H1 (cell line): Measurements from ENCODE around the gene LRRC27. TPM values are rescaled to one million over a fixed set of nuclear protein-coding genes. Genes with fewer than 3 reads are reported as not detected.

ENCODE experiments used
- CTCF ChIA-PET: fragments of 300-600 bp; sonication (Branson Sonifier 250); formaldehyde crosslinking; loops from one replicate; lab custom pipeline; 2021; ENCODE audit not compliant: partially characterized antibody; lab: Charles Lee
- POLR2A ChIA-PET: fragments of 300-600 bp; sonication (Branson Sonifier 250); formaldehyde crosslinking; loops from one replicate; lab custom pipeline; 2021; ENCODE audit warnings: inconsistent platforms; ENCODE audit not compliant: partially characterized antibody; lab: Charles Lee
- DNase-seq, 2 experiments: peaks; one replicate each; pipeline versions ENCODE4 v3.0.0 to v3.0.0-alpha.2; 2010 to 2022; ENCODE audit warnings: low spot score in 2 of 2, low read depth in 1 of 2, mixed read lengths in 1 of 2
- FAIRE-seq: peaks from 2 replicates; lab custom pipeline; 2011; peaks lifted over from hg19 to GRCh38; lab: Jason Lieb, UNC
- H2AFZ ChIP-seq: 2 replicates; pipeline ENCODE4 v1.8.1; 2012; ENCODE audit warnings: low read length, inconsistent platforms
- H2AK5ac ChIP-seq: 2 replicates; pipeline ENCODE4 v1.6.1; 2013; ENCODE audit warnings: low read depth, low read length
- H2BK120ac ChIP-seq: replicated peaks from 2 replicates; pipeline ENCODE3; 2013; ENCODE audit warnings: low read depth, low read length, inconsistent platforms
- H2BK12ac ChIP-seq: 2 replicates; pipeline ENCODE4 v1.6.1; 2013; ENCODE audit warnings: low read depth, low read length
- H2BK15ac ChIP-seq: 2 replicates; pipeline ENCODE4 v1.6.1; 2013; ENCODE audit warnings: low read length
- H2BK20ac ChIP-seq: 2 replicates; pipeline ENCODE4 v1.6.1; 2013; ENCODE audit warnings: low read length
- H2BK5ac ChIP-seq: 2 replicates; pipeline ENCODE4 v1.6.1; 2013; ENCODE audit warnings: low read depth, low read length
- H3K14ac ChIP-seq: 2 replicates; pipeline ENCODE4 v1.6.1; 2013; ENCODE audit warnings: inconsistent platforms; ENCODE audit not compliant: insufficient read length
- H3K18ac ChIP-seq: 2 replicates; pipeline ENCODE4 v1.6.1; 2013; ENCODE audit warnings: low read length; ENCODE audit errors: extremely low read depth
- H3K23ac ChIP-seq: 2 replicates; pipeline ENCODE4 v1.6.1; 2013; ENCODE audit warnings: inconsistent platforms; ENCODE audit not compliant: insufficient read length
- H3K23me2 ChIP-seq: 2 replicates; pipeline ENCODE4 v1.6.1; 2013; ENCODE audit warnings: low read depth, low read length
- H3K27ac ChIP-seq: 2 replicates; pipeline ENCODE4 v1.6.1; 2011; ENCODE audit warnings: low read depth, low read length, inconsistent platforms
- H3K27me3 ChIP-seq, 4 experiments: replicated peaks in 1 of 4; 1 replicate in 1 of 4; 2 replicates in 3 of 4; pipeline versions ENCODE4 v1.6.1 to v1.8.1; 2011 to 2013; ENCODE audit warnings: low read length in 3 of 4, mild to moderate bottlenecking in 3 of 4, inconsistent platforms in 2 of 4, mixed read lengths in 2 of 4, moderate library complexity in 1 of 4; ENCODE audit not compliant: control insufficient read depth in 3 of 4, insufficient read depth in 3 of 4; ENCODE audit errors: extremely low read depth in 1 of 4
- H3K36me3 ChIP-seq, 4 experiments: 2 replicates each; pipeline versions ENCODE4 v1.6.1 to v1.8.1; 2011 to 2013; ENCODE audit warnings: mild to moderate bottlenecking in 4 of 4, low read length in 3 of 4, moderate library complexity in 2 of 4, control low read depth in 1 of 4, inconsistent platforms in 1 of 4; ENCODE audit not compliant: insufficient read depth in 4 of 4, control insufficient read depth in 2 of 4
- H3K4ac ChIP-seq: replicated peaks from 2 replicates; pipeline ENCODE3; 2013; ENCODE audit warnings: low read length, low read depth, mixed read lengths, inconsistent platforms; ENCODE audit not compliant: insufficient read length
- H3K4me1 ChIP-seq, 4 experiments: replicated peaks in 1 of 4; 1 replicate in 1 of 4; 2 replicates in 3 of 4; pipeline versions ENCODE4 v1.6.1 to v1.8.1; 2011 to 2013; ENCODE audit warnings: low read length in 3 of 4, inconsistent platforms in 2 of 4, mixed read lengths in 1 of 4; ENCODE audit not compliant: insufficient read depth in 4 of 4, control insufficient read depth in 3 of 4
- H3K4me2 ChIP-seq, 2 experiments: 2 replicates each; pipeline versions ENCODE4 v1.6.1 to v1.8.1; 2011 to 2013; ENCODE audit warnings: low read depth in 2 of 2, low read length in 2 of 2, control low read depth in 1 of 2, inconsistent platforms in 1 of 2, mild to moderate bottlenecking in 1 of 2; ENCODE audit not compliant: insufficient read depth in 1 of 2
- H3K4me3 ChIP-seq, 4 experiments: fragments of 200-600, 300-600 bp in 1 of 4; sonication (generic), shearing (Covaris generic), sonication (Bioruptor Twin) in 1 of 4; 2 replicates each; pipeline versions ENCODE4 v1.5.1 to v1.8.1; 2011 to 2016; ENCODE audit warnings: low read length in 4 of 4, low read depth in 3 of 4, control low read depth in 2 of 4, inconsistent platforms in 2 of 4, mild to moderate bottlenecking in 2 of 4, mixed read lengths in 1 of 4, moderate library complexity in 1 of 4; ENCODE audit not compliant: insufficient read depth in 2 of 4; ENCODE audit errors: extremely low read depth in 1 of 4
- H3K56ac ChIP-seq: replicated peaks from 2 replicates; pipeline ENCODE3; 2013; ENCODE audit warnings: low read depth, mild to moderate bottlenecking, mixed read lengths, low read length, inconsistent platforms; ENCODE audit not compliant: insufficient read length
- H3K79me1 ChIP-seq: 2 replicates; pipeline ENCODE4 v1.6.1; 2013; ENCODE audit warnings: low read depth, low read length, control low read depth
- H3K79me2 ChIP-seq, 2 experiments: 2 replicates each; pipeline versions ENCODE4 v1.6.1 to v1.8.1; 2012 to 2013; ENCODE audit warnings: low read length in 2 of 2, mild to moderate bottlenecking in 2 of 2, inconsistent platforms in 1 of 2; ENCODE audit not compliant: insufficient read depth in 2 of 2, control insufficient read depth in 1 of 2
- H3K9ac ChIP-seq, 4 experiments: replicated peaks in 1 of 4; 1 replicate in 1 of 4; 2 replicates in 3 of 4; pipeline versions ENCODE4 v1.6.1 to v1.8.1; 2011 to 2013; ENCODE audit warnings: low read depth in 3 of 4, low read length in 3 of 4, control low read depth in 2 of 4, mild to moderate bottlenecking in 2 of 4, moderate library complexity in 2 of 4, inconsistent platforms in 1 of 4; ENCODE audit errors: extremely low read depth in 1 of 4
- H3K9me3 ChIP-seq, 2 experiments: 2 replicates each; pipeline versions ENCODE4 v1.6.1 to v1.8.1; 2012 to 2013; ENCODE audit warnings: mild to moderate bottlenecking in 2 of 2, moderate library complexity in 2 of 2, control low read depth in 1 of 2, inconsistent platforms in 1 of 2, low read depth in 1 of 2, low read length in 1 of 2, mixed read lengths in 1 of 2; ENCODE audit not compliant: insufficient read depth in 2 of 2
- H4K20me1 ChIP-seq, 2 experiments: replicated peaks in 1 of 2; 2 replicates each; pipeline versions ENCODE3 to v1.8.1; 2011 to 2013; ENCODE audit warnings: inconsistent platforms in 2 of 2, low read length in 2 of 2, mild to moderate bottlenecking in 1 of 2; ENCODE audit not compliant: insufficient read depth in 2 of 2, control insufficient read depth in 1 of 2
- H4K5ac ChIP-seq: 2 replicates; pipeline ENCODE4 v1.6.1; 2013; ENCODE audit warnings: low read length, low read depth, mixed read lengths, inconsistent platforms; ENCODE audit not compliant: insufficient read length
- H4K8ac ChIP-seq: 2 replicates; pipeline ENCODE4 v1.8.0; 2013; ENCODE audit warnings: mild to moderate bottlenecking, moderate library complexity, low read length, inconsistent platforms; ENCODE audit not compliant: insufficient read depth; ENCODE audit errors: extremely low read depth
- H4K91ac ChIP-seq: replicated peaks from 2 replicates; pipeline ENCODE3; 2013; ENCODE audit warnings: low read length, mixed read lengths, inconsistent platforms; ENCODE audit not compliant: insufficient read length
- ASH2L ChIP-seq: fragments of 200-600, 300-600 bp; sonication (generic); IDR thresholded peaks from one replicate; pipeline ENCODE4 v1.7.1; 2017; ENCODE audit warnings: low read length
- CEBPB ChIP-seq: IDR thresholded peaks from 2 replicates; pipeline ENCODE4 v1.6.1; 2012; ENCODE audit warnings: low read depth, low read length
- KDM4A ChIP-seq: IDR thresholded peaks from one replicate; pipeline ENCODE4 v1.7.1; 2012; ENCODE audit warnings: low read depth, mild to moderate bottlenecking, moderate library complexity, low read length, inconsistent platforms; ENCODE audit not compliant: severe bottlenecking
- POLR2AphosphoS5 ChIP-seq: IDR thresholded peaks from 2 replicates; pipeline ENCODE4 v1.6.1; 2011; ENCODE audit warnings: low read depth, low read length
- RFX5 ChIP-seq: IDR thresholded peaks from 2 replicates; pipeline ENCODE4 v1.6.1; 2011; ENCODE audit warnings: low read depth, low read length, improper control_type of control experiment, borderline replicate concordance
- WGBS, 2 experiments: shearing (Covaris generic) in 1 of 2; methylation state at CpG; one replicate each; pipeline versions ENCODE4 v1.1.6 to v1.1.7; 2013 to 2015; ENCODE audit warnings: low lambda C conversion rate in 2 of 2, mixed read lengths in 2 of 2, inconsistent platforms in 1 of 2, low coverage in 1 of 2, missing lambda C conversion rate in 1 of 2; ENCODE audit not compliant: insufficient replicate concordance in 2 of 2, insufficient coverage in 1 of 2, insufficient read length in 1 of 2; ENCODE audit errors: extremely low coverage in 1 of 2, missing lambda C conversion rate in 1 of 2; 5-methylcytosine and 5-hydroxymethylcytosine counted together
- polyA plus RNA-seq, 7 experiments: library from polyadenylated mRNA; depleted of rRNA in 3 of 7; stranded (reverse) in 5 of 7; unstranded in 2 of 7; fragments of >200 nt in 5 of 7; fragments of 200-250 nt in 2 of 7; gene quantifications; 1 replicate in 5 of 7; 2 replicates in 1 of 7; 4 replicates in 1 of 7; pipeline versions ENCODE4 v1.2.1 to v1.2.3, GENCODE V29; 2011 to 2013; ENCODE audit warnings: missing spikeins in 2 of 7, mixed read lengths in 2 of 7
- total RNA-seq: library from RNA; stranded (reverse); fragmentation: NEBNext Ultra II Directional; extraction: Animal tissue kit (Norgen Biotek cat#: 25700); gene quantifications from 2 replicates; pipeline ENCODE4 v1.2.1, GENCODE V29; 2021
- TF ChIP-seq, protein P1 (sequence below), 3 experiments: IDR thresholded peaks; 1 replicate in 2 of 3; 2 replicates in 1 of 3; pipeline versions ENCODE4 v1.5.1 to v1.6.1; 2011; ENCODE audit warnings: low read length in 3 of 3, mild to moderate bottlenecking in 3 of 3, inconsistent platforms in 2 of 3, low read depth in 1 of 3, moderate library complexity in 1 of 3; ENCODE audit not compliant: insufficient read depth in 1 of 3; ENCODE audit errors: control extremely low read depth in 1 of 3

LRRC27 gene
- total and polyA plus RNA-seq, 2 of the 8 experiments (the other 6 are each of a cell fraction or from before 2014, with no cell fraction given): 1.2 to 3.8 TPM

DNA sequence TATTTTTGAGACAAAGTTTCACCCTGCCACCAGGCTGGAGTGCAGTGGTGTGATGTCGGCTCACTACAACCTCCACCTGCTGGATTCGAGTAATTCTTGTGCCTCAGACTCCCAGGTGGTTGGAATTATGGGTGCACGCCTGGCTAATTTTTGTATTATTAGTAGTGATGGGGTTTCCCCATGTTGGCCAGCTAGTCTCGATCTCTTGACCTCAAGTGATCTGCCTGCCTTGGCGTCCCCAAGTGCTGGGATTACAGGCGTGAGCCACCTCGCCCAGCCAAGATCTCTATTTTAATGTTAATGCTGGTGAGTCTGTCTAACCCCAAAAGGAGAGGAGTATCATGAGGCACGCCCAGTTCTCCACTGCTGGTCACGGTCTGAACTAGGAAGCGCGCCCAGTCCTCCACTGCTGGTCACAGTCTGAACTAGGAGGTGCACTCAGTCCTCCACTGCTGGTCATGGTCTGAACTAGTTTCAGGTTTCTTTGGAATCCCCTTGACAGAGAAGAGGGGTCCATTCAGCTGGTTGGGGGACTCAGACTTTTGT is 5.6 kb upstream of the LRRC27 start:
- CTCF ChIA-PET: interaction anchor here (0.6 to 1.2 kb wide), 2 partner anchors 35 to 335 kb away, joined by 3 to 5 read pairs; no protein-coding TSS in a partner anchor
- H3K4me3 ChIP-seq: no peak overlapping the region

More for the DNA sequence above, 5.6 kb upstream of the LRRC27 start:
- no peak for FAIRE-seq
- H3K14ac ChIP-seq: no peak overlapping the region
- H2AK5ac ChIP-seq: no peak overlapping the region
- POLR2A ChIA-PET: interaction anchor here (0.7 to 1.4 kb wide), 2 partner anchors 25 to 168 kb away, joined by 3 to 4 read pairs; no protein-coding TSS in a partner anchor
- peaks cover 4 to 34% of the 10 kb centered on the region in 2 experiments for H3K79me2 ChIP-seq
- H3K36me3 ChIP-seq: no peaks in the 10 kb centered on the region; a peak in 1 of 8 replicates
- H4K8ac ChIP-seq: no peak overlapping the region
- no peak overlapping the region for H2BK120ac ChIP-seq
- no peak overlapping the region for H3K27ac ChIP-seq
- no peak overlapping the region for H2BK15ac ChIP-seq
- no peak overlapping the region for H3K18ac ChIP-seq
- no peak overlapping the region for H3K23ac ChIP-seq
- no peak overlapping the region for H2BK12ac ChIP-seq
- H3K4me2 ChIP-seq: no peak overlapping the region
- no peak overlapping the region for H2BK20ac ChIP-seq
- no peak overlapping the region for H4K91ac ChIP-seq
- no peak overlapping the region for H3K4ac ChIP-seq
- peaks cover 3 to 7% (median 4%) of the 10 kb centered on the region in 4 experiments; a peak in 4 of 7 replicates for H3K4me1 ChIP-seq
- no peak overlapping the region for H4K5ac ChIP-seq
- no peak for DNase-seq
- H3K23me2 ChIP-seq: peaks cover 4% of the 10 kb centered on the region
- H3K9me3 ChIP-seq: no peaks in the 10 kb centered on the region
- no peak overlapping the region for H3K56ac ChIP-seq
- H2AFZ ChIP-seq: no peak overlapping the region
- no peak for TF ChIP-seq ASH2L
- no peak for TF ChIP-seq KDM4A
- no peak for TF ChIP-seq POLR2AphosphoS5
- TF ChIP-seq, protein P1, sequence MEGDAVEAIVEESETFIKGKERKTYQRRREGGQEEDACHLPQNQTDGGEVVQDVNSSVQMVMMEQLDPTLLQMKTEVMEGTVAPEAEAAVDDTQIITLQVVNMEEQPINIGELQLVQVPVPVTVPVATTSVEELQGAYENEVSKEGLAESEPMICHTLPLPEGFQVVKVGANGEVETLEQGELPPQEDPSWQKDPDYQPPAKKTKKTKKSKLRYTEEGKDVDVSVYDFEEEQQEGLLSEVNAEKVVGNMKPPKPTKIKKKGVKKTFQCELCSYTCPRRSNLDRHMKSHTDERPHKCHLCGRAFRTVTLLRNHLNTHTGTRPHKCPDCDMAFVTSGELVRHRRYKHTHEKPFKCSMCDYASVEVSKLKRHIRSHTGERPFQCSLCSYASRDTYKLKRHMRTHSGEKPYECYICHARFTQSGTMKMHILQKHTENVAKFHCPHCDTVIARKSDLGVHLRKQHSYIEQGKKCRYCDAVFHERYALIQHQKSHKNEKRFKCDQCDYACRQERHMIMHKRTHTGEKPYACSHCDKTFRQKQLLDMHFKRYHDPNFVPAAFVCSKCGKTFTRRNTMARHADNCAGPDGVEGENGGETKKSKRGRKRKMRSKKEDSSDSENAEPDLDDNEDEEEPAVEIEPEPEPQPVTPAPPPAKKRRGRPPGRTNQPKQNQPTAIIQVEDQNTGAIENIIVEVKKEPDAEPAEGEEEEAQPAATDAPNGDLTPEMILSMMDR (IDR thresholded peaks at IDR 0.05; ENCODE audit: control extremely low read depth in 1 of 3, insufficient read depth in 1 of 3, low read depth in 1 of 3, low read length in 3 of 3): no peak
- no peak for TF ChIP-seq CEBPB
- no peak for TF ChIP-seq RFX5
- H2BK5ac ChIP-seq: no peak overlapping the region
- no peak overlapping the region for H3K9ac ChIP-seq
- WGBS, 2 experiments: 80% methylated on average over 11 of the region's 11 CpGs; no CpG with 5 or more reads in 1 of the 2 experiments
- peaks cover 7% of the 10 kb centered on the region; the same call in 1 of the 2 replicates for H3K79me1 ChIP-seq
- peaks cover 0 to 2% of the 10 kb centered on the region in 2 experiments for H4K20me1 ChIP-seq
- H3K27me3 ChIP-seq: no peaks in the 10 kb centered on the region
